KMS-11 (cell line): Measurements from ENCODE around the gene ACTN4.

Experiments used
- H2AFZ ChIP-seq: fragments of 200-600 bp; sonication (generic); 2 replicates; pipeline ENCODE4 v1.6.1; 2016; ENCODE audit warnings: antibody characterized with exemption, mixed run types, low read depth
- H3K27ac ChIP-seq: fragments of 200-600 bp; sonication (generic); 2 replicates; pipeline ENCODE4 v1.6.1; 2016; ENCODE audit warnings: mild to moderate bottlenecking, mixed run types
- H3K27me3 ChIP-seq: fragments of 200-600 bp; sonication (generic); 2 replicates; pipeline ENCODE4 v1.6.1; 2017; ENCODE audit warnings: mild to moderate bottlenecking, low read depth, mixed run types, moderate library complexity; ENCODE audit not compliant: insufficient read depth
- H3K36me3 ChIP-seq: fragments of 200-600 bp; sonication (generic); 2 replicates; pipeline ENCODE4 v1.6.1; 2017; ENCODE audit warnings: mild to moderate bottlenecking, mixed run types; ENCODE audit not compliant: insufficient read depth
- H3K4me1 ChIP-seq: fragments of 200-600 bp; sonication (generic); 2 replicates; pipeline ENCODE4 v1.6.1; 2016; ENCODE audit warnings: mild to moderate bottlenecking, low read depth, mixed run types; ENCODE audit not compliant: poor library complexity, severe bottlenecking
- H3K4me2 ChIP-seq: fragments of 200-600 bp; sonication (generic); 2 replicates; pipeline ENCODE4 v1.7.0; 2016; ENCODE audit warnings: mild to moderate bottlenecking, mixed run types
- H3K4me3 ChIP-seq: fragments of 200-600 bp; sonication (generic); IDR thresholded peaks from 2 replicates; pipeline ENCODE4 v1.6.1; 2017; ENCODE audit warnings: low read depth, low read length, mixed read lengths; ENCODE audit not compliant: insufficient read depth
- H3K79me2 ChIP-seq: fragments of 200-600 bp; sonication (generic); 2 replicates; pipeline ENCODE4 v1.6.1; 2016; ENCODE audit warnings: low read depth, mixed run types; ENCODE audit not compliant: insufficient read depth
- H3K9ac ChIP-seq: fragments of 200-600 bp; sonication (generic); 2 replicates; pipeline ENCODE4 v1.6.1; 2016; ENCODE audit warnings: mild to moderate bottlenecking, mixed run types
- H4K20me1 ChIP-seq: fragments of 200-600 bp; sonication (generic); 2 replicates; pipeline ENCODE4 v1.6.1; 2016; ENCODE audit warnings: mild to moderate bottlenecking, mixed run types; ENCODE audit not compliant: insufficient read depth
- CTCF ChIP-seq: fragments of 200-600 bp; sonication (generic); conservative IDR thresholded peaks from 2 replicates; pipeline ENCODE4 v1.6.1; 2017; ENCODE audit warnings: low read depth, mild to moderate bottlenecking, antibody characterized with exemption, low read length, moderate library complexity, mixed read lengths

The ACTN4 gene

GRCh38 chr19:38695317-38695683 is 47.9 kb downstream of the ACTN4 start:
- Histone ChIP-seq H3K27ac (no peak overlapping the region), H3K4me1 (peaks cover 3% of the 10 kb centered on the region), H4K20me1 (no peaks in the 10 kb centered on the region), H3K36me3 (no peaks in the 10 kb centered on the region), H3K79me2 (peaks cover 10% of the 10 kb centered on the region; the same call in 1 of the 2 replicates), H2AFZ (no peak overlapping the region), H3K4me2 (no peak overlapping the region), H3K9ac (no peak overlapping the region), H3K4me3 (no peak overlapping the region), H3K27me3 (no peaks in the 10 kb centered on the region)
- no peak for TF ChIP-seq CTCF

GRCh38 chr19:38695832-38696728 is 48.6 kb downstream of the ACTN4 start:
- peaks cover 3% of the 10 kb centered on the region for H3K4me1 ChIP-seq

DNA sequence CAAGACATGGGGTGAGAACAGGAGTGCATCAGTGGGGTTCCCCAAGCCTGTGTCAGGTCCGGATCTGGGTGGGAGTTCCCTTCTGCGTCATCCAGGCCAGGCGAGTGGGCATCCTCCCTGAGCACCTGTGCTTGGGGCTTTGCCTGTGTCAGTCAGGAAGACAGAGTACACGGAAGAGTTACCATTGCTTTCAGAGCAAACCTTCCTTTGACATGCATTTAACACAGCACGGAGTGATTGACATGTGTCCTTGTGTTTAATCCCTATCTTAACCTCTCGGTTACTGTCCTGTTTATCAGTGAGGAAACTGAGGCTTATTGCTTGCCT is 49.2 kb downstream of the ACTN4 start:
- Histone ChIP-seq H3K9ac (no peak overlapping the region), H3K4me2 (no peak overlapping the region), H2AFZ (no peak overlapping the region), H3K27me3 (no peaks in the 10 kb centered on the region), H3K27ac (no peak overlapping the region), H3K36me3 (no peaks in the 10 kb centered on the region), H4K20me1 (no peaks in the 10 kb centered on the region), H3K4me1 (peaks cover 3% of the 10 kb centered on the region), H3K4me3 (no peak overlapping the region), H3K79me2 (peaks cover 10% of the 10 kb centered on the region; the same call in 1 of the 2 replicates)
- no peak for TF ChIP-seq CTCF

More at GRCh38 chr19:38695832-38696728, 48.6 kb downstream of the ACTN4 start:
- no peaks in the 10 kb centered on the region for H3K36me3 ChIP-seq
- H3K9ac ChIP-seq = no peak overlapping the region
- no peak overlapping the region for H3K4me2 ChIP-seq
- H4K20me1 ChIP-seq = no peaks in the 10 kb centered on the region
- no peak overlapping the region for H3K27ac ChIP-seq
- no peak overlapping the region for H3K4me3 ChIP-seq
- H2AFZ ChIP-seq = no peak overlapping the region
- TF ChIP-seq CTCF = no peak
- peaks cover 10% of the 10 kb centered on the region; the same call in 1 of the 2 replicates for H3K79me2 ChIP-seq
- H3K27me3 ChIP-seq = no peaks in the 10 kb centered on the region

DNA sequence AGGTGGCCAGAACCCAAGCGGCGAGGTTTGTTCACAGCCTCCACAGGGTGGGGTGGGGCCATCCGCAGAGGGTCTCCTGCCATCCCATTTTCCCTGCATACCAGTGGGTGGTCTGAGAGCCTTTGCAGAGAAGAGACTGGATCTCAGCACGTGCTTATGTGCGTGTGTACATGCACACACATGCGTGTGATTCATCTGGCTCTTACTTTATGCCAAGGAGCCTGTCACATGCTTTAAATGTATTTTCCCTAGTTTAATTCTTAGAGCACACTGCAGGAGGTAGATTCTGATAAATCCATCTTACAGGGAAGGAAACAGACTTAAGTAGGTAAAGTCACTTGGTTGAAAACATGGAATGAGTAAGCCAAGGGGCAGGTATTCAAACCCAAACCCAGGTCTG is 49.7 kb downstream of the ACTN4 start:
- H3K4me3 ChIP-seq = no peak overlapping the region
- peaks cover 10% of the 10 kb centered on the region; the same call in 1 of the 2 replicates for H3K79me2 ChIP-seq
- peaks cover 3% of the 10 kb centered on the region for H3K4me1 ChIP-seq
- H3K27ac ChIP-seq = no peak overlapping the region
- H4K20me1 ChIP-seq = no peaks in the 10 kb centered on the region
- no peak for TF ChIP-seq CTCF
- no peak overlapping the region for H2AFZ ChIP-seq
- H3K36me3 ChIP-seq = no peaks in the 10 kb centered on the region
- no peaks in the 10 kb centered on the region for H3K27me3 ChIP-seq
- no peak overlapping the region for H3K4me2 ChIP-seq
- H3K9ac ChIP-seq = no peak overlapping the region
